Activated CD8-positive, alpha-beta memory T cell treated with anti-CD3 and anti-CD28 coated beads, Interleukin-2, amount 50 U/mL, for 24 hours (primary cell): ENCODE data around the gene WFDC12.
A peak's percentile ranks its signal among the peaks of the same experiment; 100 is the strongest.

Source experiments
- DNase-seq: peaks from one replicate; pipeline ENCODE4 v3.0.0-alpha.2; 2020; ENCODE audit errors: extremely low read depth

The WFDC12 gene

GRCh38 chr20:45115386-45115774, 8.9 kb downstream of the WFDC12 start:
- no peak for DNase-seq

DNA sequence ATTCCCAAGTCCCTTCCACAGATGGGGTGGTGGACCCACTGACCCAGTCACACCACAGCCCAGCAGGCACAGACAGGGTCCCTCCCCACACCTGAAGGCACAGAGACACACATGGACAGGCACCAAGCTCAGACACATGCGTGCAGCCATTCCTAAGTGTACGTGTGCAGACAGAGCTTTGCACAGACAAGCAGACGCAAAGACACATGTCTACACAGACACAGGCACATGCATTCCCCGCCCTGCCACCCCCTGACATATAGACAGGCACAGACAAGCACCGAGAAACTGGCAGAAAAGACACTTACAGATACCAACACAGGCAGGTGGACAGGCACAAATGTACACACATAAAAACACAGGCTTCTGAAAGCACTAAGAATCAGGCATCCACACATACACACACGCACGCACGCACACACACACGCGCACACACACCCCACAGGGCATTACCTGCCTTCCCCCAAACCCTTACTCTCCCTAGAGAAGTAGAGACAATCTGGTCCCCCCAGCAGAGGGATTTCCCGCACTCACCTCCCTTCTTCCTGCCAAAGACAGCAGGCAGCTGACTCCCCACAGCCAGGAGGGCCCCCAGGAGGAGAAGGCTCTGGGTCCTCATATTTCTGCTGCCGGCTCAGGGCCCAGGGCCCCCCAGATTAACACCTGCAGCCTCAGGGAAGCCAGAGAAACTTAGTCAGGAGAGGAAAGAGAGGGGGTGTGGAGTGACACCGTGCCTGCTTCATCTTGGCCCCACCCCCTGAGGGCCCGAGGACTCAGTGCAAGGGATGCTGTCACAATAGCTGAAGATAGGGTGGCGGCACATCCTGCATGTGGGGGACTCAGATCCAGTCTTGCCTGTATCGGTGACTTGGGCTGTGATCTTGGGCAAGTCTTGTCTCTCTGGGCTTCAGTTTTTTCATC, 9.5 kb downstream of the WFDC12 start, which contains the start of gene WFDC5:
TSS of gene WFDC5 (minus strand) at position 710 of the 921 bp plus-strand sequence. CDS start at position 619, 91 bp downstream.
- no peak for DNase-seq

DNA sequence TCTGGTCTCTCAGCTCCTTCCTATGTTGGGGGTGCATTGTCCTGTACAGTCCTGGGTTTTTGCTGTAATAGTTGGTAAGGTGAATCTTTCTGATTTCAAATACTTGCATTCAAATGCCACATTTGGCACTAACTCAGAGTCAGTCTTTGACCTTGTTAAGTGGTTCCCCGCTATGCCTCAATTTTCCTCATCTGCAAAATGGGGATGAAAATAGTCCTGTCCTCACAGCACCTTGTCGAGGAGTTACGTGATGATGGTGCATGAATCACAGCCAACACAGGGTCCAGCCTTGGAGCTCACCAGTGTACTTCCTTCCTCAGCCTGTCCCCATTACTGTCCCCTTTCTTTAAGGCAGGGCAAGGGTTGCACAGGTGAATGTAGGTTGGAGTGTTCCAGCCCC, 10.4 kb downstream of the WFDC12 start:
- DNase-seq, result no peak

GRCh38 chr20:45112754-45113153, 11.5 kb downstream of the WFDC12 start:
- DNase-seq, result no peak

GRCh38 chr20:45111799-45112471, 12.3 kb downstream of the WFDC12 start:
- DNase-seq, result no peak

DNA sequence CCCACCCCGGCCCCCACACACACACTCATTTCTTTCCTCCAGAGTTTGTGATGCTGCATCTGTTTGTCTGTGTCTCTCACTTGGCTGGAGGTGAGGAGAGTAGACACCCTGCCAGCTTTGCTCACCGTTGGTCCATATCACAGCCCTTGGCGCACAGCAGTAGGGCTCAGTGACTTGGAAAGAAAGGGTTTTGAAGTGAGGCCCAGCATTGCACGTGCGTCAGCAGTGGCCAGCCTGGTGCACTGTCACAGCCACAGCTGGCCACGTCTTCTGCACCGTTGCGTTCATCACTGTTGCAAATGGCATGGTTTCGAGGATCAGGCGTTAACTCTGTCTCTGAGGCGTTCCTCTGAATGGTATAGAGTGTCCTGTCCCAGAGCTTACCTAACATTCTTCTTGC, 13.0 kb downstream of the WFDC12 start:
- no peak for DNase-seq

- no peak for DNase-seq
These were observed 14.0 kb downstream of the WFDC12 start for GRCh38 chr20:45110301-45110700.

DNA sequence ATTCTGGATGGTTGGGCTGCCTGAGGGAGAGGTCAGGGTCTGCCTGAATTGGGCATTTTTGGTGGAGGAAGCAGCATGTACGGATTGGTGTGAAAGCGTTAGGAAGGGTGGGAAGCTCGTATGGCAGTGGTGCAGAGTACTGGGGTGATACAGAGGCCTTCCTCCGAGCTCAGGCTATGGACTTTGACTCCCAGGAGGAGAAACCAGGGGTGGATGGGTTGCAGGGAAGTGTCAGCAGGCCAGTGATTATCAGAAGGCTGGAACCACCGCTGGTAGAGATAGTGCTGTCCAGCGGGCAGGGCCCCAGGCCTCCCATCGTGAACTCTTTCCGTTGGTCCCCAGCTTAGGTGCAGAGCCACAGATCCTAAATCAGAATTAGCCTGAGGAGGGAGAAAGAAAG, 14.6 kb downstream of the WFDC12 start:
- DNase-seq, result no peak

DNA sequence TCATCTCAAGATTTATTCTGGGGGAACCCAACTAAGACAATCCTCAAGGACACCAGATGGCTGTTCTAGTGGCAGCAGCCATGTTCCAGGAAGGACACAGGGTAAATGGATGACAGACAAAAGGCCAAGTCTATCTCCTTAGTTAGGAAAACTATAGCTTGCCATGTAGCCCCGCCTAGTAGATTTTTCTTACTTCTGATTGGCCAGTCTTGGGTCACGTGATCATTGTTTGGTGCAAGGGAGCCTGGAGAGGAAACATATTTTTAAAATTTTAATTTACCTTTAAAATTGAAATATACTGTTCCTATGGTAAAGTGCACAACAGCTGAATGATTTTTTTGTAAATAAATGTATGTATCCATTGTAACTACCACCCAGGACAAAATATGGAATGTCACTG, 18.9 kb downstream of the WFDC12 start:
- DNase-seq, result no peak

- no peak for DNase-seq
These were observed 19.5 kb downstream of the WFDC12 start for GRCh38 chr20:45104786-45105185.

DNA sequence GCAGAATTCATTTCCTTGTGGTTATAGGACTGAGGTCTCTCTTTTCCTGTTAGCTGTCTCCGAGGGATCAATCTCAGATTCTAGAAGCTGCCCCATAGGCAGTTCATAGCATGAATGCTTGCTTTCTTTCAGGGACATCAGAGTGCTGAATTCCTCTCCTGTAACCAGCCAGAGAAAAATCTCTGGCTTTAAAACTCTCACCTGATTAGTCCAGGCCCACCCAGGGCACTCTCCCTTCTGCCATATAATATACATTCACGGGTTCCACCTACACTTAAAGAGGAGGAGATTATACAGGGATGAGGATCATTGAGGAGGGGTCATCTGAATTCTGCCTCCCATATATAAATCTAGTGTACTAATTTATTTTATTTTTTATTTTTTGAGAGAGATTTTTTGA, 21.2 kb downstream of the WFDC12 start:
- DNase-seq, result no peak

DNA sequence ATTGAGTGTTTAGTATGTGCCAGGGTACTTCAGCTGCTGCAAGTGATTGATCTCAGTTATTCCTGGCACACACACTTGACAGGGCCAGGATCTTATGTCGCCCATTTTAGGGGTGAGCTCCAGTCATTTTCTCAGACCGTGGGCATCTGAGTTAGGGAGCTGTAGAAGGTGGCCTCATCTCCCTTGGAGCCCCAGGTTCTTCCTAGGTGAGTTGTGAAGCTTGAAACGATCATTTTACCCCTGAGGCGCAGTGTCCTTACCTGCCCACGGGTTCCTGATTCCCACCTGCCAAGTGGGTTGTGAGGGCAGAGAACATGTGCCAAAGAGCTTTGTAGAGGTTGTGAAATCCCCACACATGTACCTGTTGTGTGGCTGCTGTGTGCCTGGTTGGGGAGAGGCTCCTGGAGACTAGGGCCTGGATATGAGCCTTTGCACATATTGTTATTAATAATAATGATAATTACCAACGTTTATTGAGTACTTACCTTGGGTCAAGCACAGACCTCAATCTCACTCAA, 22.9 kb downstream of the WFDC12 start:
- no peak for DNase-seq

- DNase-seq, result no peak
These were observed 23.6 kb downstream of the WFDC12 start, which contains the start of gene KCNS1 for GRCh38 chr20:45100563-45101245. TSS of gene KCNS1 (minus strand) at chr20:45101127. CDS start at chr20:45099236, 1,891 bp downstream.

- no peak for DNase-seq
These were observed 26.0 kb downstream of the WFDC12 start for GRCh38 chr20:45098103-45098773.

GRCh38 chr20:45097485-45098102, 26.7 kb downstream of the WFDC12 start:
- no peak for DNase-seq

DNA sequence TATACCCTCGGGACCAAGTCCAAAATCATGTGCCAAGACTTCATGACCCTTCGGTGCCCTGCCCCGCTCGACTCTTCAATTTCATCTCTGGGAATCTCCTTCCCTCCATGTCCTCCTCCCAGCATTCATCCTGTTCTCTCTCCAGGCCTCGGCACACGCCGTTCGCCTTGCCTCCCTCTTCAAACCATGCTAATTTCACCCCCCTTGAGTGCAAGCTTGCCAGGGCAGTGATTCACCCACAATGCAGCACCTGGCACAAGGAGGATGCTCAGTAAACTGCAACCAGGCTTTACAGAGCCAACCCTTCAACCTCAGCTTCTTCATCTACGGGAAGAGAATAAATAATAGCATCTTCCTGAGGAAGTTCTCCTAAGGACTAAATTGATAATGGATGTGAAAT, 27.5 kb downstream of the WFDC12 start:
- no peak for DNase-seq

DNA sequence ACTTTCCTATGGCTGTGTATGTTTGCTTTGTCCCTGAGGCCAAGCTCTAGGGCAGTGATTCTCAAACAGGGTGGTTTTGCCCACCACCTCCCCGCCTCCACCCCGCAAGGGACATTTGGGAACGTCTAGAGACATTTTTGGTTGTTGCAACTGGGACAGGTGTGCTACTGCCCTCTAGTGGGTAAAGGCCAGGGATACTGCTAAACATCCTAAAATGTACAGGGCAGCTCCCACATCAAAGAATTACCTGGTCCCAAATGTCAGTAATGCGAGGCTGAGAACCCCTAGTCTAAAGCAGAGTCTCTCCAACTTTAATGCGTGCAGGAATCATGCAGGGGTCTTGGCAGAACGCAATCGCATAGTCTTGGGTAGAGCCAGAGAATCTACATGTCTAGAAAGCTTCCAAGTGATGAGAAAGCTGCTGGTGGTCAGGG, 28.4 kb downstream of the WFDC12 start:
- DNase-seq, result peak; percentile 21

- no peak for DNase-seq
These were observed 29.2 kb downstream of the WFDC12 start for GRCh38 chr20:45094864-45095574.

- no peak for DNase-seq
These were observed 30.1 kb downstream of the WFDC12 start for GRCh38 chr20:45094201-45094600.

GRCh38 chr20:45092898-45093297, 31.4 kb downstream of the WFDC12 start:
- no peak for DNase-seq
